Measurements from ENCODE around the gene ATP6V1F. TPM values are rescaled to one million over a fixed set of nuclear protein-coding genes. Genes with fewer than 3 reads are reported as not detected.

The ATP6V1F gene
- total RNA-seq, 1 experiment from 2014 or later: 115 TPM

DNA sequence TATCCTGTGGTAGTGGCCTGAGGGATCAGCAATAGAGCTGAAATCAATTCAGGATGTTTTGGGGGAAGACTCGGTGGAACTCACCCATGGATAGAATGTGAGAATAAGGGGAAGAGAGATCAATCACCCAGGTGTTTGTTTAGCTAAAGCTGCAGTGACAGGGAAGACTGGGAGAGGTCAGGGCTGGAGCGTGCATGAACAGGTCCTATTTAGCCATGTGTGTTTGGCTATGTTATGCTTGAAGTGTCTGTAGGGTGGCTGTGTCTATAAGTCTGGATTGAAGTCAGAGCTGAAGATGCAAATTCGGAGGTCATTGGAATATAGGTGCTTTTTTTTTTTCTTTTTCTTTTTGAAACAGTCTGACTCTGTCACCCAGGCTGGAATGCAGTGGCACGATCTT is 4.6 kb downstream of the ATP6V1F start:
- DNase-seq: no peak
- Histone ChIP-seq H4K5ac (ENCODE audit: insufficient read length, low read depth, low read length) (no peak overlapping the region), H3K18ac (ENCODE audit: insufficient read length, low read depth, low read length) (no peak overlapping the region), H3K9ac (ENCODE audit: extremely low read depth, insufficient read length, low read length) (no peak overlapping the region), H4K8ac (replicated peaks; ENCODE audit: insufficient read length, low read depth, low read length) (no peak overlapping the region), H4K20me1 (ENCODE audit: control insufficient read depth, insufficient read depth, insufficient read length) (no peaks in the 10 kb centered on the region), H4K91ac (ENCODE audit: insufficient read length, low read depth, low read length) (no peak overlapping the region), H2BK12ac (ENCODE audit: insufficient read length, low read depth, low read length) (no peak overlapping the region), H3K23me2 (ENCODE audit: insufficient read length, low read depth, low read length, poor library complexity, severe bottlenecking) (peaks cover 20% of the 10 kb centered on the region), H2AK5ac (ENCODE audit: insufficient read length, low read length) (no peak overlapping the region), H2AFZ (ENCODE audit: low read length) (no peak overlapping the region), H2BK15ac (ENCODE audit: low read depth, low read length) (no peak overlapping the region), H2BK120ac (ENCODE audit: low read depth, low read length, poor library complexity, severe bottlenecking) (no peak overlapping the region), H2BK20ac (ENCODE audit: low read depth, low read length, poor library complexity, severe bottlenecking) (no peak overlapping the region), H3K79me2 (ENCODE audit: insufficient read depth, low read length) (no peaks in the 10 kb centered on the region; the same call in 1 of the 2 replicates), H3T11ph (ENCODE audit: low read length) (no peak overlapping the region), H3K4me2 (ENCODE audit: insufficient read depth, insufficient read length, low read length) (no peak overlapping the region), H3K4ac (ENCODE audit: low read depth, low read length) (no peak overlapping the region), H3K9me3 (ENCODE audit: control insufficient read depth, low read depth, low read length) (no peaks in the 10 kb centered on the region), H3K79me1 (ENCODE audit: insufficient read depth, low read depth, low read length, poor library complexity, severe bottlenecking) (no peaks in the 10 kb centered on the region), H3K23ac (ENCODE audit: insufficient read length, low read depth, low read length) (no peak overlapping the region), H3K27me3 (ENCODE audit: insufficient read depth, low read length) (peaks cover 11% of the 10 kb centered on the region; the same call in 1 of the 2 replicates), H2BK5ac (ENCODE audit: insufficient read length, low read length) (no peak overlapping the region), H3K4me1 (ENCODE audit: insufficient read depth, low read length) (0 out of 2 replicates have a peak, but pooled peaks cover 3% of the 10 kb centered on the region), H3K27ac (ENCODE audit: insufficient read length, low read depth, low read length) (no peak overlapping the region), H3K14ac (ENCODE audit: insufficient read depth, low read length) (no peak overlapping the region), H3K56ac (ENCODE audit: insufficient read length, low read depth, low read length) (no peak overlapping the region)
- H3K27ac Mint-ChIP-seq: no peak overlapping the region
- no peaks in the 10 kb centered on the region; a peak in 1 of 5 replicates for H3K9me3 Mint-ChIP-seq
- no peak overlapping the region for H3K4me3 Mint-ChIP-seq
- H3K4me1 Mint-ChIP-seq: peaks cover 28 to 31% of the 10 kb centered on the region in 2 experiments
- H3K36me3 Mint-ChIP-seq (ENCODE audit: insufficient read depth in 1 of 3, low read depth in 3 of 3): peaks cover 12 to 18% (median 15%) of the 10 kb centered on the region in 3 experiments
- peaks cover 50% of the 10 kb centered on the region for H3K27me3 Mint-ChIP-seq (ENCODE audit: low read depth)
- WGBS (ENCODE audit: extremely low coverage, insufficient read length, low lambda C conversion rate): no CpG with 5 or more reads among the region's 4 CpGs
- TF ChIP-seq, protein P1, sequence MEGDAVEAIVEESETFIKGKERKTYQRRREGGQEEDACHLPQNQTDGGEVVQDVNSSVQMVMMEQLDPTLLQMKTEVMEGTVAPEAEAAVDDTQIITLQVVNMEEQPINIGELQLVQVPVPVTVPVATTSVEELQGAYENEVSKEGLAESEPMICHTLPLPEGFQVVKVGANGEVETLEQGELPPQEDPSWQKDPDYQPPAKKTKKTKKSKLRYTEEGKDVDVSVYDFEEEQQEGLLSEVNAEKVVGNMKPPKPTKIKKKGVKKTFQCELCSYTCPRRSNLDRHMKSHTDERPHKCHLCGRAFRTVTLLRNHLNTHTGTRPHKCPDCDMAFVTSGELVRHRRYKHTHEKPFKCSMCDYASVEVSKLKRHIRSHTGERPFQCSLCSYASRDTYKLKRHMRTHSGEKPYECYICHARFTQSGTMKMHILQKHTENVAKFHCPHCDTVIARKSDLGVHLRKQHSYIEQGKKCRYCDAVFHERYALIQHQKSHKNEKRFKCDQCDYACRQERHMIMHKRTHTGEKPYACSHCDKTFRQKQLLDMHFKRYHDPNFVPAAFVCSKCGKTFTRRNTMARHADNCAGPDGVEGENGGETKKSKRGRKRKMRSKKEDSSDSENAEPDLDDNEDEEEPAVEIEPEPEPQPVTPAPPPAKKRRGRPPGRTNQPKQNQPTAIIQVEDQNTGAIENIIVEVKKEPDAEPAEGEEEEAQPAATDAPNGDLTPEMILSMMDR (conservative IDR thresholded peaks at IDR 0.05): no peak

All from H9 (cell line).